OCI-LY7 (cell line): Measurements from ENCODE around the gene TMF1.

Experiments
- EZH2phosphoT487 ChIP-seq: fragments of 200-600 bp; sonication (generic); IDR thresholded peaks from 2 replicates; pipeline ENCODE4 v1.6.1; 2018; ENCODE audit warnings: low read depth, borderline replicate concordance, mild to moderate bottlenecking, mixed run types, antibody characterized with exemption, low read length, moderate library complexity, mixed read lengths
- TF ChIP-seq, protein P1 (sequence below): fragments of 200-600 bp; sonication (generic); conservative IDR thresholded peaks from 2 replicates; pipeline ENCODE4 v1.5.1; 2014; ENCODE audit warnings: mild to moderate bottlenecking, antibody characterized with exemption, low read length, moderate library complexity, mixed read lengths

DNA sequence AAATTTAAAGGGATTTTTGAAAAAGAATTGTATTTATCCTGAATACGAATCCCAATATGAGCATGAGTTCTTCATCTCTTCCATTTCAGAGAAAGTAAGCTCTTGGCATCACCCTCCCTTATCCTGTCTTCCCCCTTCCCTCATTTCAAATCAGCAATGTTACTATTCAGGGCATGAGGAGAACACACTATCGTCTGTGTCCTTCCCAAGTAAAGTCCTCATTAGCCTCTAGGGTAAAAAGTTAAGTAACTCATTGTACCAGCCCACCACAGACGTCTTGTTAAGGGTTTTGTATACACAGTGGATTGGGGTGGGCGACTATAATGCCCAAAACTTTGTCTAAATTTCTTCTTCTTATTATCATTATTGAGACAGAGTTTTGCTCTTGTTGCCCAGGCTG lies 47.4 kb upstream of the TMF1 start:
- TF ChIP-seq, protein P1, sequence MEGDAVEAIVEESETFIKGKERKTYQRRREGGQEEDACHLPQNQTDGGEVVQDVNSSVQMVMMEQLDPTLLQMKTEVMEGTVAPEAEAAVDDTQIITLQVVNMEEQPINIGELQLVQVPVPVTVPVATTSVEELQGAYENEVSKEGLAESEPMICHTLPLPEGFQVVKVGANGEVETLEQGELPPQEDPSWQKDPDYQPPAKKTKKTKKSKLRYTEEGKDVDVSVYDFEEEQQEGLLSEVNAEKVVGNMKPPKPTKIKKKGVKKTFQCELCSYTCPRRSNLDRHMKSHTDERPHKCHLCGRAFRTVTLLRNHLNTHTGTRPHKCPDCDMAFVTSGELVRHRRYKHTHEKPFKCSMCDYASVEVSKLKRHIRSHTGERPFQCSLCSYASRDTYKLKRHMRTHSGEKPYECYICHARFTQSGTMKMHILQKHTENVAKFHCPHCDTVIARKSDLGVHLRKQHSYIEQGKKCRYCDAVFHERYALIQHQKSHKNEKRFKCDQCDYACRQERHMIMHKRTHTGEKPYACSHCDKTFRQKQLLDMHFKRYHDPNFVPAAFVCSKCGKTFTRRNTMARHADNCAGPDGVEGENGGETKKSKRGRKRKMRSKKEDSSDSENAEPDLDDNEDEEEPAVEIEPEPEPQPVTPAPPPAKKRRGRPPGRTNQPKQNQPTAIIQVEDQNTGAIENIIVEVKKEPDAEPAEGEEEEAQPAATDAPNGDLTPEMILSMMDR = no peak
- no peak for TF ChIP-seq EZH2phosphoT487
